H9 (cell line): Measurements from ENCODE around the gene FANCI. TPM values are rescaled to one million over a fixed set of nuclear protein-coding genes. Genes with fewer than 3 reads are reported as not detected.

Experiments
- DNase-seq: peaks from one replicate; pipeline ENCODE4 v3.0.0-alpha.2; 2017
- H2AFZ ChIP-seq: one replicate; pipeline ENCODE4 v1.6.1; 2013; ENCODE audit warnings: mild to moderate bottlenecking, low read length, control low read depth, moderate library complexity
- H2AK5ac ChIP-seq: 2 replicates; pipeline ENCODE4 v1.6.1; 2013; ENCODE audit warnings: low read length, control low read depth, mixed read lengths; ENCODE audit not compliant: insufficient read length
- H2BK120ac ChIP-seq: one replicate; pipeline ENCODE4 v1.6.1; 2013; ENCODE audit warnings: low read depth, mild to moderate bottlenecking, low read length, control low read depth, inconsistent platforms; ENCODE audit not compliant: poor library complexity, severe bottlenecking
- H2BK12ac ChIP-seq: 2 replicates; pipeline ENCODE4 v1.6.1; 2013; ENCODE audit warnings: low read length, control low read depth, mixed read lengths, low read depth; ENCODE audit not compliant: insufficient read length
- H2BK15ac ChIP-seq: 2 replicates; pipeline ENCODE4 v1.6.1; 2013; ENCODE audit warnings: low read depth, low read length, control low read depth
- H2BK20ac ChIP-seq: one replicate; pipeline ENCODE4 v1.6.1; 2013; ENCODE audit warnings: low read depth, mild to moderate bottlenecking, low read length, control low read depth, inconsistent platforms; ENCODE audit not compliant: poor library complexity, severe bottlenecking
- H2BK5ac ChIP-seq: 2 replicates; pipeline ENCODE4 v1.6.1; 2013; ENCODE audit warnings: low read length, control low read depth, mixed read lengths; ENCODE audit not compliant: insufficient read length
- H3K14ac ChIP-seq: 2 replicates; pipeline ENCODE4 v1.6.1; 2013; ENCODE audit warnings: low read length, control low read depth; ENCODE audit not compliant: insufficient read depth
- H3K18ac ChIP-seq: 2 replicates; pipeline ENCODE4 v1.6.1; 2013; ENCODE audit warnings: low read depth, mild to moderate bottlenecking, mixed read lengths, low read length, control low read depth; ENCODE audit not compliant: insufficient read length
- H3K23ac ChIP-seq: 2 replicates; pipeline ENCODE4 v1.6.1; 2013; ENCODE audit warnings: low read length, control low read depth, mixed read lengths, low read depth; ENCODE audit not compliant: insufficient read length
- H3K23me2 ChIP-seq: 2 replicates; pipeline ENCODE4 v1.6.1; 2013; ENCODE audit warnings: low read depth, mild to moderate bottlenecking, mixed read lengths, low read length, control low read depth; ENCODE audit not compliant: insufficient read length, poor library complexity, severe bottlenecking
- H3K27ac ChIP-seq: 2 replicates; pipeline ENCODE4 v1.5.1; 2013; ENCODE audit warnings: low read length, control low read depth, mixed read lengths, low read depth; ENCODE audit not compliant: insufficient read length
- H3K27me3 ChIP-seq: 2 replicates; pipeline ENCODE4 v1.6.1; 2013; ENCODE audit warnings: low read length, control low read depth, inconsistent platforms; ENCODE audit not compliant: insufficient read depth
- H3K4ac ChIP-seq: 2 replicates; pipeline ENCODE4 v1.6.1; 2013; ENCODE audit warnings: low read depth, mild to moderate bottlenecking, control low read depth, inconsistent platforms, low read length, moderate library complexity
- H3K4me1 ChIP-seq: 2 replicates; pipeline ENCODE4 v1.6.1; 2013; ENCODE audit warnings: low read length, control low read depth, inconsistent platforms; ENCODE audit not compliant: insufficient read depth
- H3K4me2 ChIP-seq: 2 replicates; pipeline ENCODE4 v1.6.1; 2013; ENCODE audit warnings: low read length, control low read depth, mixed read lengths; ENCODE audit not compliant: insufficient read length, insufficient read depth
- H3K56ac ChIP-seq: 2 replicates; pipeline ENCODE4 v1.6.1; 2013; ENCODE audit warnings: low read depth, mild to moderate bottlenecking, mixed read lengths, low read length, control low read depth; ENCODE audit not compliant: insufficient read length
- H3K79me1 ChIP-seq: 2 replicates; pipeline ENCODE4 v1.6.1; 2013; ENCODE audit warnings: low read depth, mild to moderate bottlenecking, moderate library complexity, low read length, control low read depth, inconsistent platforms; ENCODE audit not compliant: insufficient read depth, poor library complexity, severe bottlenecking
- H3K79me2 ChIP-seq: 2 replicates; pipeline ENCODE4 v1.6.1; 2013; ENCODE audit warnings: low read length, control low read depth, inconsistent platforms; ENCODE audit not compliant: insufficient read depth
- H3K9ac ChIP-seq: 2 replicates; pipeline ENCODE4 v1.6.1; 2013; ENCODE audit warnings: low read length, control low read depth, mixed read lengths; ENCODE audit not compliant: insufficient read length; ENCODE audit errors: extremely low read depth
- H3K9me3 ChIP-seq: one replicate; pipeline ENCODE4 v1.6.1; 2013; ENCODE audit warnings: low read depth, low read length, inconsistent platforms; ENCODE audit not compliant: control insufficient read depth
- H3T11ph ChIP-seq: one replicate; pipeline ENCODE4 v1.6.1; 2013; ENCODE audit warnings: mild to moderate bottlenecking, low read length, control low read depth, inconsistent platforms
- H4K20me1 ChIP-seq: one replicate; pipeline ENCODE4 v1.6.1; 2013; ENCODE audit not compliant: control insufficient read depth, insufficient read length, insufficient read depth
- H4K5ac ChIP-seq: 2 replicates; pipeline ENCODE4 v1.6.1; 2013; ENCODE audit warnings: low read depth, mild to moderate bottlenecking, mixed read lengths, low read length, control low read depth; ENCODE audit not compliant: insufficient read length
- H4K8ac ChIP-seq: replicated peaks from 2 replicates; pipeline ENCODE4 v1.6.1; 2013; ENCODE audit warnings: low read length, control low read depth, mixed read lengths, low read depth; ENCODE audit not compliant: insufficient read length
- H4K91ac ChIP-seq: 2 replicates; pipeline ENCODE4 v1.6.1; 2013; ENCODE audit warnings: low read depth, mild to moderate bottlenecking, moderate library complexity, mixed read lengths, low read length, control low read depth; ENCODE audit not compliant: insufficient read length
- H3K27ac Mint-ChIP-seq, 3 experiments: 2 replicates in 2 of 3; 3 replicates in 1 of 3; pipeline ENCODE4 v1.8.0; 2020 to 2021; ENCODE audit warnings: mixed read lengths in 3 of 3, mild to moderate bottlenecking in 1 of 3, moderate library complexity in 1 of 3
- H3K27me3 Mint-ChIP-seq: 2 replicates; pipeline ENCODE4 v1.8.0; 2021; ENCODE audit warnings: low read depth, mild to moderate bottlenecking, moderate library complexity, mixed read lengths
- H3K36me3 Mint-ChIP-seq, 3 experiments: 2 replicates in 2 of 3; 3 replicates in 1 of 3; pipeline ENCODE4 v1.8.0; 2020 to 2021; ENCODE audit warnings: low read depth in 3 of 3, mixed read lengths in 3 of 3; ENCODE audit not compliant: insufficient read depth in 1 of 3
- H3K4me1 Mint-ChIP-seq, 2 experiments: 2 replicates each; pipeline ENCODE4 v1.8.0; 2020; ENCODE audit warnings: mixed read lengths in 2 of 2
- H3K4me3 Mint-ChIP-seq, 2 experiments: 2 replicates in 1 of 2; 3 replicates in 1 of 2; pipeline ENCODE4 v1.8.0; 2020 to 2021; ENCODE audit warnings: mild to moderate bottlenecking in 2 of 2, mixed read lengths in 2 of 2, moderate library complexity in 1 of 2
- H3K9me3 Mint-ChIP-seq, 2 experiments: 2 replicates in 1 of 2; 3 replicates in 1 of 2; pipeline ENCODE4 v1.8.0; 2020; ENCODE audit warnings: mild to moderate bottlenecking in 2 of 2, mixed read lengths in 2 of 2, moderate library complexity in 1 of 2
- WGBS: extraction: QIAGEN DNeasy Blood & Tissue Kit; methylation state at CpG from one replicate; pipeline ENCODE4 v1.1.7; 2013; ENCODE audit warnings: missing lambda C conversion rate, low lambda C conversion rate, mixed read lengths; ENCODE audit not compliant: insufficient read length; ENCODE audit errors: extremely low coverage; 5-methylcytosine and 5-hydroxymethylcytosine counted together
- total RNA-seq: library from RNA; stranded (reverse); gene quantifications from 2 replicates; pipeline ENCODE4 v1.2.1, GENCODE V29; 2021
- TF ChIP-seq, protein P1 (sequence below): fragments of 200-600 bp; sonication (generic); conservative IDR thresholded peaks from 3 replicates; pipeline ENCODE4 v1.8.0; 2021; ENCODE audit warnings: antibody characterized with exemption, mild to moderate bottlenecking

FANCI gene
- total RNA-seq, 1 experiment from 2014 or later, result 106 TPM

DNA sequence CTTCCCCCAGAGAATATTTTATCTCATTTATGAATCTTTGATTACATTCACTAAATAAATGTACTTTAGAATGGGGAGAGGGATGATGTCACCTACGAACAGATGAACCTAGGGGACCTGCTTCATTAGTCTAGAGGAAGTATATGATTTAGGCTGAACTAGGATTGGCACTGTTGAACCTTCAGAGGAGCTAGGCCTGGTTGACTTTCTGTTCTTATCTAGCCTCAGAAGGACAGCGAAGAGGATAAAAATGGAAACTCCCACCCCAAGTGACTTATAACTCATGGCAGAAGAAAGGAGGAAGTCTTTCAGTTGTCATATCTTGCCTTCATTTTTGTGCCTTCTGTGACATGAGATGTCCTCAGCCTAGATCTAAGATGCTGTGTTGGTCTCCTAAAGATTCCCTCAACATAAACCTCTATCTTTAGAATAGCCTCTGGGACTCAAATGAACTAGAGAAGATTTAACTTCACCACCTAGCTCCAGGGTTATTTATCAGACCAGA is 48.2 kb downstream of the FANCI start:
- no CpG with 5 or more reads among the region's 2 CpGs for WGBS
- H3K18ac ChIP-seq, result no peak overlapping the region
- H2BK20ac ChIP-seq, result no peak overlapping the region
- no peak overlapping the region for H3K23ac ChIP-seq
- Mint-ChIP-seq H3K4me1 (no peaks in the 10 kb centered on the region), H3K9me3 (peaks cover 2 to 4% of the 10 kb centered on the region in 2 experiments; a peak in 3 of 5 replicates), H3K4me3 (no peak overlapping the region), H3K27ac (no peak overlapping the region), H3K36me3 (peaks cover 55 to 90% (median 86%) of the 10 kb centered on the region in 3 experiments), H3K27me3 (no peaks in the 10 kb centered on the region)
- H3K79me2 ChIP-seq, result no peaks in the 10 kb centered on the region
- H3K14ac ChIP-seq, result no peak overlapping the region
- no peaks in the 10 kb centered on the region for H3K23me2 ChIP-seq
- no peak overlapping the region for H3K56ac ChIP-seq
- H2BK5ac ChIP-seq, result no peak overlapping the region
- H3K9ac ChIP-seq, result no peak overlapping the region
- DNase-seq, result no peak
- H3K27me3 ChIP-seq, result no peaks in the 10 kb centered on the region
- H3T11ph ChIP-seq, result no peak overlapping the region
- no peaks in the 10 kb centered on the region for H4K20me1 ChIP-seq
- H3K4ac ChIP-seq, result no peak overlapping the region
- no peak overlapping the region for H3K27ac ChIP-seq
- no peak overlapping the region for H4K8ac ChIP-seq
- no peak overlapping the region for H2AFZ ChIP-seq
- H2BK120ac ChIP-seq, result no peak overlapping the region
- H3K4me1 ChIP-seq, result no peaks in the 10 kb centered on the region
- no peak overlapping the region for H2AK5ac ChIP-seq
- TF ChIP-seq, protein P1, sequence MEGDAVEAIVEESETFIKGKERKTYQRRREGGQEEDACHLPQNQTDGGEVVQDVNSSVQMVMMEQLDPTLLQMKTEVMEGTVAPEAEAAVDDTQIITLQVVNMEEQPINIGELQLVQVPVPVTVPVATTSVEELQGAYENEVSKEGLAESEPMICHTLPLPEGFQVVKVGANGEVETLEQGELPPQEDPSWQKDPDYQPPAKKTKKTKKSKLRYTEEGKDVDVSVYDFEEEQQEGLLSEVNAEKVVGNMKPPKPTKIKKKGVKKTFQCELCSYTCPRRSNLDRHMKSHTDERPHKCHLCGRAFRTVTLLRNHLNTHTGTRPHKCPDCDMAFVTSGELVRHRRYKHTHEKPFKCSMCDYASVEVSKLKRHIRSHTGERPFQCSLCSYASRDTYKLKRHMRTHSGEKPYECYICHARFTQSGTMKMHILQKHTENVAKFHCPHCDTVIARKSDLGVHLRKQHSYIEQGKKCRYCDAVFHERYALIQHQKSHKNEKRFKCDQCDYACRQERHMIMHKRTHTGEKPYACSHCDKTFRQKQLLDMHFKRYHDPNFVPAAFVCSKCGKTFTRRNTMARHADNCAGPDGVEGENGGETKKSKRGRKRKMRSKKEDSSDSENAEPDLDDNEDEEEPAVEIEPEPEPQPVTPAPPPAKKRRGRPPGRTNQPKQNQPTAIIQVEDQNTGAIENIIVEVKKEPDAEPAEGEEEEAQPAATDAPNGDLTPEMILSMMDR, result no peak
- no peak overlapping the region for H3K4me2 ChIP-seq
- no peaks in the 10 kb centered on the region for H3K79me1 ChIP-seq
- no peak overlapping the region for H2BK12ac ChIP-seq
- no peaks in the 10 kb centered on the region for H3K9me3 ChIP-seq
- no peak overlapping the region for H4K91ac ChIP-seq
- no peak overlapping the region for H2BK15ac ChIP-seq
- H4K5ac ChIP-seq, result no peak overlapping the region
